H1 (cell line): ENCODE measurements around the gene SLC30A10. TPM values are rescaled to one million over a fixed set of nuclear protein-coding genes. Genes with fewer than 3 reads are reported as not detected.

Experiments
- CTCF ChIA-PET: fragments of 300-600 bp; sonication (Branson Sonifier 250); formaldehyde crosslinking; loops from one replicate; lab custom pipeline; 2021; ENCODE audit not compliant: partially characterized antibody; lab: Charles Lee
- POLR2A ChIA-PET: fragments of 300-600 bp; sonication (Branson Sonifier 250); formaldehyde crosslinking; loops from one replicate; lab custom pipeline; 2021; ENCODE audit warnings: inconsistent platforms; ENCODE audit not compliant: partially characterized antibody; lab: Charles Lee
- DNase-seq, 2 experiments: peaks; one replicate each; pipeline versions ENCODE4 v3.0.0 to v3.0.0-alpha.2; 2010 to 2022; ENCODE audit warnings: low spot score in 2 of 2, low read depth in 1 of 2, mixed read lengths in 1 of 2
- FAIRE-seq: peaks from 2 replicates; lab custom pipeline; 2011; peaks lifted over from hg19 to GRCh38; lab: Jason Lieb, UNC
- H2AFZ ChIP-seq: 2 replicates; pipeline ENCODE4 v1.8.1; 2012; ENCODE audit warnings: low read length, inconsistent platforms
- H2AK5ac ChIP-seq: 2 replicates; pipeline ENCODE4 v1.6.1; 2013; ENCODE audit warnings: low read depth, low read length
- H2BK120ac ChIP-seq: replicated peaks from 2 replicates; pipeline ENCODE3; 2013; ENCODE audit warnings: low read depth, low read length, inconsistent platforms
- H2BK12ac ChIP-seq: 2 replicates; pipeline ENCODE4 v1.6.1; 2013; ENCODE audit warnings: low read depth, low read length
- H2BK15ac ChIP-seq: 2 replicates; pipeline ENCODE4 v1.6.1; 2013; ENCODE audit warnings: low read length
- H2BK20ac ChIP-seq: 2 replicates; pipeline ENCODE4 v1.6.1; 2013; ENCODE audit warnings: low read length
- H2BK5ac ChIP-seq: 2 replicates; pipeline ENCODE4 v1.6.1; 2013; ENCODE audit warnings: low read depth, low read length
- H3K14ac ChIP-seq: 2 replicates; pipeline ENCODE4 v1.6.1; 2013; ENCODE audit warnings: inconsistent platforms; ENCODE audit not compliant: insufficient read length
- H3K18ac ChIP-seq: 2 replicates; pipeline ENCODE4 v1.6.1; 2013; ENCODE audit warnings: low read length; ENCODE audit errors: extremely low read depth
- H3K23ac ChIP-seq: 2 replicates; pipeline ENCODE4 v1.6.1; 2013; ENCODE audit warnings: inconsistent platforms; ENCODE audit not compliant: insufficient read length
- H3K23me2 ChIP-seq: 2 replicates; pipeline ENCODE4 v1.6.1; 2013; ENCODE audit warnings: low read depth, low read length
- H3K27ac ChIP-seq: 2 replicates; pipeline ENCODE4 v1.6.1; 2011; ENCODE audit warnings: low read depth, low read length, inconsistent platforms
- H3K27me3 ChIP-seq, 4 experiments: replicated peaks in 1 of 4; 1 replicate in 1 of 4; 2 replicates in 3 of 4; pipeline versions ENCODE4 v1.6.1 to v1.8.1; 2011 to 2013; ENCODE audit warnings: low read length in 3 of 4, mild to moderate bottlenecking in 3 of 4, inconsistent platforms in 2 of 4, mixed read lengths in 2 of 4, moderate library complexity in 1 of 4; ENCODE audit not compliant: control insufficient read depth in 3 of 4, insufficient read depth in 3 of 4; ENCODE audit errors: extremely low read depth in 1 of 4
- H3K36me3 ChIP-seq, 4 experiments: 2 replicates each; pipeline versions ENCODE4 v1.6.1 to v1.8.1; 2011 to 2013; ENCODE audit warnings: mild to moderate bottlenecking in 4 of 4, low read length in 3 of 4, moderate library complexity in 2 of 4, control low read depth in 1 of 4, inconsistent platforms in 1 of 4; ENCODE audit not compliant: insufficient read depth in 4 of 4, control insufficient read depth in 2 of 4
- H3K4ac ChIP-seq: replicated peaks from 2 replicates; pipeline ENCODE3; 2013; ENCODE audit warnings: low read length, low read depth, mixed read lengths, inconsistent platforms; ENCODE audit not compliant: insufficient read length
- H3K4me1 ChIP-seq, 4 experiments: replicated peaks in 1 of 4; 1 replicate in 1 of 4; 2 replicates in 3 of 4; pipeline versions ENCODE4 v1.6.1 to v1.8.1; 2011 to 2013; ENCODE audit warnings: low read length in 3 of 4, inconsistent platforms in 2 of 4, mixed read lengths in 1 of 4; ENCODE audit not compliant: insufficient read depth in 4 of 4, control insufficient read depth in 3 of 4
- H3K4me2 ChIP-seq, 2 experiments: 2 replicates each; pipeline versions ENCODE4 v1.6.1 to v1.8.1; 2011 to 2013; ENCODE audit warnings: low read depth in 2 of 2, low read length in 2 of 2, control low read depth in 1 of 2, inconsistent platforms in 1 of 2, mild to moderate bottlenecking in 1 of 2; ENCODE audit not compliant: insufficient read depth in 1 of 2
- H3K4me3 ChIP-seq, 4 experiments: fragments of 200-600, 300-600 bp in 1 of 4; sonication (generic), shearing (Covaris generic), sonication (Bioruptor Twin) in 1 of 4; 2 replicates each; pipeline versions ENCODE4 v1.5.1 to v1.8.1; 2011 to 2016; ENCODE audit warnings: low read length in 4 of 4, low read depth in 3 of 4, control low read depth in 2 of 4, inconsistent platforms in 2 of 4, mild to moderate bottlenecking in 2 of 4, mixed read lengths in 1 of 4, moderate library complexity in 1 of 4; ENCODE audit not compliant: insufficient read depth in 2 of 4; ENCODE audit errors: extremely low read depth in 1 of 4
- H3K56ac ChIP-seq: replicated peaks from 2 replicates; pipeline ENCODE3; 2013; ENCODE audit warnings: low read depth, mild to moderate bottlenecking, mixed read lengths, low read length, inconsistent platforms; ENCODE audit not compliant: insufficient read length
- H3K79me1 ChIP-seq: 2 replicates; pipeline ENCODE4 v1.6.1; 2013; ENCODE audit warnings: low read depth, low read length, control low read depth
- H3K79me2 ChIP-seq, 2 experiments: 2 replicates each; pipeline versions ENCODE4 v1.6.1 to v1.8.1; 2012 to 2013; ENCODE audit warnings: low read length in 2 of 2, mild to moderate bottlenecking in 2 of 2, inconsistent platforms in 1 of 2; ENCODE audit not compliant: insufficient read depth in 2 of 2, control insufficient read depth in 1 of 2
- H3K9ac ChIP-seq, 4 experiments: replicated peaks in 1 of 4; 1 replicate in 1 of 4; 2 replicates in 3 of 4; pipeline versions ENCODE4 v1.6.1 to v1.8.1; 2011 to 2013; ENCODE audit warnings: low read depth in 3 of 4, low read length in 3 of 4, control low read depth in 2 of 4, mild to moderate bottlenecking in 2 of 4, moderate library complexity in 2 of 4, inconsistent platforms in 1 of 4; ENCODE audit errors: extremely low read depth in 1 of 4
- H3K9me3 ChIP-seq, 2 experiments: 2 replicates each; pipeline versions ENCODE4 v1.6.1 to v1.8.1; 2012 to 2013; ENCODE audit warnings: mild to moderate bottlenecking in 2 of 2, moderate library complexity in 2 of 2, control low read depth in 1 of 2, inconsistent platforms in 1 of 2, low read depth in 1 of 2, low read length in 1 of 2, mixed read lengths in 1 of 2; ENCODE audit not compliant: insufficient read depth in 2 of 2
- H4K20me1 ChIP-seq, 2 experiments: replicated peaks in 1 of 2; 2 replicates each; pipeline versions ENCODE3 to v1.8.1; 2011 to 2013; ENCODE audit warnings: inconsistent platforms in 2 of 2, low read length in 2 of 2, mild to moderate bottlenecking in 1 of 2; ENCODE audit not compliant: insufficient read depth in 2 of 2, control insufficient read depth in 1 of 2
- H4K5ac ChIP-seq: 2 replicates; pipeline ENCODE4 v1.6.1; 2013; ENCODE audit warnings: low read length, low read depth, mixed read lengths, inconsistent platforms; ENCODE audit not compliant: insufficient read length
- H4K8ac ChIP-seq: 2 replicates; pipeline ENCODE4 v1.8.0; 2013; ENCODE audit warnings: mild to moderate bottlenecking, moderate library complexity, low read length, inconsistent platforms; ENCODE audit not compliant: insufficient read depth; ENCODE audit errors: extremely low read depth
- H4K91ac ChIP-seq: replicated peaks from 2 replicates; pipeline ENCODE3; 2013; ENCODE audit warnings: low read length, mixed read lengths, inconsistent platforms; ENCODE audit not compliant: insufficient read length
- CBX8 ChIP-seq: fragments of 300-800, 300-1000 bp; sonication (generic); IDR thresholded peaks from 2 replicates; pipeline ENCODE4 v1.7.1; 2016; ENCODE audit warnings: low read depth, low read length, borderline replicate concordance
- FOSL1 ChIP-seq: IDR thresholded peaks from 2 replicates; pipeline ENCODE4 v1.6.1; 2011; ENCODE audit warnings: mild to moderate bottlenecking, low read depth, low read length, moderate library complexity; ENCODE audit not compliant: insufficient read depth
- MAFK ChIP-seq: IDR thresholded peaks from 2 replicates; pipeline ENCODE4 v1.6.1; 2012; ENCODE audit warnings: low read depth, mild to moderate bottlenecking, improper control_type of control experiment, low read length
- POLR2A ChIP-seq, 2 experiments: IDR thresholded peaks; 1 replicate in 1 of 2; 2 replicates in 1 of 2; pipeline ENCODE4 v1.6.1; 2011; ENCODE audit warnings: low read depth in 2 of 2, low read length in 2 of 2, mild to moderate bottlenecking in 2 of 2; ENCODE audit errors: control extremely low read depth in 1 of 2
- POLR2AphosphoS5 ChIP-seq: IDR thresholded peaks from 2 replicates; pipeline ENCODE4 v1.6.1; 2011; ENCODE audit warnings: low read depth, low read length
- RXRA ChIP-seq: IDR thresholded peaks from 2 replicates; pipeline ENCODE4 v1.6.1; 2011; ENCODE audit warnings: low read depth, mild to moderate bottlenecking, low read length, moderate library complexity; ENCODE audit not compliant: insufficient read depth
- TBP ChIP-seq: IDR thresholded peaks from 2 replicates; pipeline ENCODE4 v1.6.1; 2011; ENCODE audit warnings: low read depth, low read length, improper control_type of control experiment
- TEAD4 ChIP-seq: IDR thresholded peaks from 2 replicates; pipeline ENCODE4 v1.6.1; 2012; ENCODE audit warnings: low read depth, low read length, inconsistent platforms, mixed read lengths
- polyA plus RNA-seq, 7 experiments: library from polyadenylated mRNA; depleted of rRNA in 3 of 7; stranded (reverse) in 5 of 7; unstranded in 2 of 7; fragments of >200 nt in 5 of 7; fragments of 200-250 nt in 2 of 7; gene quantifications; 1 replicate in 5 of 7; 2 replicates in 1 of 7; 4 replicates in 1 of 7; pipeline versions ENCODE4 v1.2.1 to v1.2.3, GENCODE V29; 2011 to 2013; ENCODE audit warnings: missing spikeins in 2 of 7, mixed read lengths in 2 of 7
- total RNA-seq: library from RNA; stranded (reverse); fragmentation: NEBNext Ultra II Directional; extraction: Animal tissue kit (Norgen Biotek cat#: 25700); gene quantifications from 2 replicates; pipeline ENCODE4 v1.2.1, GENCODE V29; 2021
- TF ChIP-seq, protein P1 (sequence below), 3 experiments: IDR thresholded peaks; 1 replicate in 2 of 3; 2 replicates in 1 of 3; pipeline versions ENCODE4 v1.5.1 to v1.6.1; 2011; ENCODE audit warnings: low read length in 3 of 3, mild to moderate bottlenecking in 3 of 3, inconsistent platforms in 2 of 3, low read depth in 1 of 3, moderate library complexity in 1 of 3; ENCODE audit not compliant: insufficient read depth in 1 of 3; ENCODE audit errors: control extremely low read depth in 1 of 3
- TF ChIP-seq, protein P2 (sequence below): IDR thresholded peaks from 2 replicates; pipeline ENCODE4 v1.6.1; 2011; ENCODE audit warnings: low read depth, mild to moderate bottlenecking, low read length; ENCODE audit not compliant: insufficient read depth

The SLC30A10 gene
- total and polyA plus RNA-seq, 2 of the 8 experiments (the other 6 are each of a cell fraction or from before 2014, with no cell fraction given): 0.23 to 0.61 TPM

DNA sequence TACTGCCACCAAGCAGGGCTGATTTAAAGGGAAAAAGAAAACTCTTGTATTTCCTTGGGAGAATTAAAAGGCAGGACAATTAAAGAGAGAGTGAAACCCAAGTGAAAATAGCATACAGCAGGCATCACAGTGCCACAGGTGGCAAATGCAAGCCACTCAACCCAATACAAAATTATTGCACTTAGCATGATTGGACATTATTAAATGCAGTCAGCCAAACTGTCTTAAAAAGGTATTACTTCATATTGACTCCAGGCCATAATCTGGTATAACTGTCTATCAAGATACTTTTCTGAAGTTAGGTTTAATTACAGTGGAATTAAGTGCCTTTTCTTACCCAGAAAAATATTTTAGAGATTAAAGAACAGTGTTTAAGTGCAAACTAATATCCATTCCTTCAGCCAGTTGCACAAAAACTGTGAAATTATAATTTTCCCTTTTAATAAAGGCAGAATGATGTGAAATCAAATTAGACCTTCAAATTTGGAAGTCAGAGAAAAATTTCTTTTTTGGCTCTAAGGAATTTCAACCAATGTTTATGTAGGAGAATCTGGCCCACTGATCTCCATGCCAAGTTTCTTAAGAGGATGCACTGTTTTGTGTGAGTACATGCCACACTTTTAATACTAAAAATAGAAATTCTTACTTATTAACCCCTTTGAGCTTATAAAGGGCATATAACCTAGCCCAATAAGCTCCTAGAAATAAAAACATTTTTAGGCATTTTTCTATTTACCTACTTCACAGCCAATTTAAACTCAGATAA is 15.2 kb downstream of the SLC30A10 start:
- no peaks in the 10 kb centered on the region for H3K9me3 ChIP-seq
- no peak overlapping the region for H4K8ac ChIP-seq
- H3K79me2 ChIP-seq: no peaks in the 10 kb centered on the region
- no peaks in the 10 kb centered on the region for H3K79me1 ChIP-seq
- H2BK15ac ChIP-seq: no peak overlapping the region
- H3K23ac ChIP-seq: no peak overlapping the region
- H3K23me2 ChIP-seq: no peaks in the 10 kb centered on the region
- H2BK20ac ChIP-seq: no peak overlapping the region
- FAIRE-seq: no peak
- H3K4ac ChIP-seq: no peak overlapping the region
- no peak overlapping the region for H3K27ac ChIP-seq
- H2BK12ac ChIP-seq: no peak overlapping the region
- H2BK5ac ChIP-seq: no peak overlapping the region
- ChIA-PET POLR2A (no interaction called here), CTCF (interaction anchor here (0.7 to 0.8 kb wide), 2 partner anchors 47 to 204 kb away, joined by 3 to 4 read pairs; no protein-coding TSS in a partner anchor)
- no peak overlapping the region for H3K4me3 ChIP-seq
- no peak overlapping the region for H3K4me2 ChIP-seq
- no peaks in the 10 kb centered on the region for H3K4me1 ChIP-seq
- H4K20me1 ChIP-seq: no peaks in the 10 kb centered on the region
- no peak overlapping the region for H2AFZ ChIP-seq
- DNase-seq: no peak
- no peak overlapping the region for H3K56ac ChIP-seq
- H4K91ac ChIP-seq: no peak overlapping the region
- no peak overlapping the region for H3K9ac ChIP-seq
- no peak overlapping the region for H3K18ac ChIP-seq
- no peaks in the 10 kb centered on the region for H3K27me3 ChIP-seq
- H3K36me3 ChIP-seq: no peaks in the 10 kb centered on the region
- H2BK120ac ChIP-seq: no peak overlapping the region
- H4K5ac ChIP-seq: no peak overlapping the region
- no peak overlapping the region for H2AK5ac ChIP-seq
- no peak overlapping the region for H3K14ac ChIP-seq
- no peak for TF ChIP-seq TBP
- no peak for TF ChIP-seq TEAD4
- TF ChIP-seq POLR2AphosphoS5: no peak
- TF ChIP-seq CBX8: no peak
- TF ChIP-seq, protein P1, sequence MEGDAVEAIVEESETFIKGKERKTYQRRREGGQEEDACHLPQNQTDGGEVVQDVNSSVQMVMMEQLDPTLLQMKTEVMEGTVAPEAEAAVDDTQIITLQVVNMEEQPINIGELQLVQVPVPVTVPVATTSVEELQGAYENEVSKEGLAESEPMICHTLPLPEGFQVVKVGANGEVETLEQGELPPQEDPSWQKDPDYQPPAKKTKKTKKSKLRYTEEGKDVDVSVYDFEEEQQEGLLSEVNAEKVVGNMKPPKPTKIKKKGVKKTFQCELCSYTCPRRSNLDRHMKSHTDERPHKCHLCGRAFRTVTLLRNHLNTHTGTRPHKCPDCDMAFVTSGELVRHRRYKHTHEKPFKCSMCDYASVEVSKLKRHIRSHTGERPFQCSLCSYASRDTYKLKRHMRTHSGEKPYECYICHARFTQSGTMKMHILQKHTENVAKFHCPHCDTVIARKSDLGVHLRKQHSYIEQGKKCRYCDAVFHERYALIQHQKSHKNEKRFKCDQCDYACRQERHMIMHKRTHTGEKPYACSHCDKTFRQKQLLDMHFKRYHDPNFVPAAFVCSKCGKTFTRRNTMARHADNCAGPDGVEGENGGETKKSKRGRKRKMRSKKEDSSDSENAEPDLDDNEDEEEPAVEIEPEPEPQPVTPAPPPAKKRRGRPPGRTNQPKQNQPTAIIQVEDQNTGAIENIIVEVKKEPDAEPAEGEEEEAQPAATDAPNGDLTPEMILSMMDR (IDR thresholded peaks at IDR 0.05; ENCODE audit: control extremely low read depth in 1 of 3, insufficient read depth in 1 of 3, low read depth in 1 of 3, low read length in 3 of 3): no peak
- TF ChIP-seq MAFK: no peak
- TF ChIP-seq, protein P2, sequence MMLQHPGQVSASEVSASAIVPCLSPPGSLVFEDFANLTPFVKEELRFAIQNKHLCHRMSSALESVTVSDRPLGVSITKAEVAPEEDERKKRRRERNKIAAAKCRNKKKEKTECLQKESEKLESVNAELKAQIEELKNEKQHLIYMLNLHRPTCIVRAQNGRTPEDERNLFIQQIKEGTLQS: no peak
- TF ChIP-seq POLR2A (IDR thresholded peaks at IDR 0.05; ENCODE audit: control extremely low read depth in 1 of 2, low read depth in 2 of 2, low read length in 2 of 2): no peak
- no peak for TF ChIP-seq RXRA
- no peak for TF ChIP-seq FOSL1
